MV-4-11 (cell line): ENCODE results near the gene TNFAIP8L2.
A peak's percentile ranks its signal among the peaks of the same experiment; 100 is the strongest.
"Not testable (repeated sequence)": the region's sequence is repeated elsewhere in the genome, so short reads cannot be mapped to it uniquely, and the experiment has no call there.

Source experiments
- DNase-seq: peaks from one replicate; lab custom pipeline; 2025; lab: John Stamatoyannopoulos, UW

TNFAIP8L2 gene

GRCh38 chr1:151146072-151146411, 10.4 kb upstream of the TNFAIP8L2 start:
- no peak for DNase-seq

- peak; percentile 72 for DNase-seq
Observed at GRCh38 chr1:151146412-151147131, 9.9 kb upstream of the TNFAIP8L2 start, which contains the start of gene SEMA6C. SEMA6C (minus strand) TSS chr1:151146631; CDS start chr1:151142621, 4,010 bp downstream.

DNA sequence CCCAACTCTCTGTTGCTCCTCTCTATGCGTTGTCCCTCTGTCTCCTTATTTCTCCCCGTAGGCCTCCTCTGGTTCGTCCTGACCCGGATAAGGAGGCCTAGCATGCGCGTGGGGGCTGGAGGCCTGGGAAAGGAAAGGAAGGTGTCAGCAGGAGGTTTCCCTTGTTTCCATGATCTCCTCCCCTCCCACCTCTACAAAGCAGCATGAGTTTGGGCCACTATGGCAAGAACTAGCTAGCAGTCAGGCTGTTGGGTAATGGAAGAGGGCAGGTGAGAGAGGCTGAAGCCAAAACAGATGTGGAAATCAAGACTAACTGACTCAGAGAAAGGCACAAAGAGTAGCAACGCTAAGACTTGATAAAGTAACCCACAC, 9.3 kb upstream of the TNFAIP8L2 start:
- DNase-seq: no peak

DNA sequence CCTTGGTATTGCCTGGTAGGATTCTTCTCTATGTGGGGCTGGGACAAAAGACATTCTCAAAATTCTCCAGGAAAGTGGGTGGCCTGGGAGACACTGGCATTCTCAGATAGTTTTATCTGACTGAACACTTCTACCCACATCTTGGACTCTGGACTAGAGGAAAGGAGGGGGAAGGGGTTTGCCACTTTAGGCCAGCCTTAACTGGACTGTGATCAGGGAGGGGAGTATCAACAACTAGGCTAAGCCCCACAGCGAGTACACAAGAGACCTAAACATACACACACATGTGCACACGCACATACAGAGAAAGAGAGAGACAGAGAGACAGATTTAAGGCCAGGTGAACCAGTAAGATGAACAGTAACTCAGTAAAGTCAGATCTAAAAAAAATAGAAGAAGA, 8.8 kb upstream of the TNFAIP8L2 start:
- no peak for DNase-seq

GRCh38 chr1:151157067-151157531, 650 bp downstream of the TNFAIP8L2 start:
- peak; percentile 93 for DNase-seq

GRCh38 chr1:151158326-151158725, 1.9 kb downstream of the TNFAIP8L2 start:
- peak; percentile 67 for DNase-seq

DNA sequence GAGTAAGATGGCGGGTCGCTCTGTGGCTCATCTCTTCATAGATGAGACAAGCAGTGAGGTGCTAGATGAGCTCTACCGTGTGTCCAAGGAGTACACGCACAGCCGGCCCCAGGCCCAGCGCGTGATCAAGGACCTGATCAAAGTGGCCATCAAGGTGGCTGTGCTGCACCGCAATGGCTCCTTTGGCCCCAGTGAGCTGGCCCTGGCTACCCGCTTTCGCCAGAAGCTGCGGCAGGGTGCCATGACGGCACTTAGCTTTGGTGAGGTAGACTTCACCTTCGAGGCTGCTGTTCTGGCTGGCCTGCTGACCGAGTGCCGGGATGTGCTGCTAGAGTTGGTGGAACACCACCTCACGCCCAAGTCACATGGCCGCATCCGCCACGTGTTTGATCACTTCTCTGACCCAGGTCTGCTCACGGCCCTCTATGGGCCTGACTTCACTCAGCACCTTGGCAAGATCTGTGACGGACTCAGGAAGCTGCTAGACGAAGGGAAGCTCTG, 2.4 kb downstream of the TNFAIP8L2 start:
- DNase-seq: peak; percentile 73

GRCh38 chr1:151159373-151159772, 2.9 kb downstream of the TNFAIP8L2 start:
- peak; percentile 77 for DNase-seq

DNA sequence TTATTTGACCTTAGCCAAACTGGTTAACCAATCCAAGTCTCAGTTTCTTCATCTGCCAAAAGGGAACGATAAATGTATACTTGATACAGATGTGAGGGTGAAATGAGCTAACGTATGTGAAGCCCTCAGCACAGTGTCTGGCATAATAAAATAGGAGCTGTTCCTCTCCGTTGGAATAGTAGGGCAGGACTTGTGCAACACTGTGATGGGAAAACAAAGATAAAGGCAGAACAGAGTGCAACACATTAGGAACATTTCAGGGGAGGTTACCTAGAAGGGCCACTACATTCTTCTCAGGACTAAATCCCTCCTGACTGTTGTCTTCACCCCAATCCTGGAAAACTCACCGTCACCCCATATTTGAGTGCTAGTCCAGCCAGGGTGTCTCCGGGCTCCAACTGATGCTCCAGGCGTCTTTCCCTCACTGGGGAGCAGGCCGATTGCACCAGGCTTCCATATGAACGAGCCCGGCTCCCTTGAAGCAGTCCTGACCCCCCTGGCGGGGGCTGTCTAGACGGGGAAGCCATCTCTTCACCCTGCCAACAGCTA, 8.4 kb downstream of the TNFAIP8L2 start:
- DNase-seq: no peak

DNA sequence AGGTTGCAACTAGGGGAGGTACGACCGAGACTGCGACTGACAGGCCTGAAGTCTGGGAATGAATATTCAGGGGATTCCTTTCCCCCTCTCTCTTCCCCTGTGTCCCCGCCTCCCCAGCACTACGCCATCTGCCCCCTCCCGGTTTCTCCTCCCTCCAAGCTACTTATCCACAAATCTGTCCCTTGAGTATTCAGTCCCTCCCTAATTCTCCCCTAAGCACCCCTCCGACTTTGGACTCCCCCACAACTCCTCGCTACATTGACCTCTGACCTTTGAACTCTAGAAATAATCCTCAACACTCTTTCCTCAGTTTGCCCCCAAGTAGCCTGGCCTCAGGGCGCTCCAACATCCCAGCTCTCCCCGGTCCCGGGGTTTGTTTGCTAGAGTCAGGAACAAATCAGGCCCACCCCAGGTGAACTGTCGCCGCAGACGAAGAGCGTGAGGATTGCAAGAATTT, 8.9 kb downstream of the TNFAIP8L2 start:
- no peak for DNase-seq

GRCh38 chr1:151165738-151166504, 9.5 kb downstream of the TNFAIP8L2 start, which contains the start of the genes LYSMD1 and SCNM1:
LYSMD1 (minus strand) TSS chr1:151165902; CDS start chr1:151165258, 644 bp downstream.
SCNM1 (plus strand) TSS chr1:151166144; CDS start chr1:151166153, 9 bp downstream.
- peak; percentile 99 for DNase-seq

GRCh38 chr1:151166505-151166956, 10.1 kb downstream of the TNFAIP8L2 start:
- peak; percentile 41 for DNase-seq

GRCh38 chr1:151167116-151167515, 10.7 kb downstream of the TNFAIP8L2 start:
- DNase-seq: no peak

DNA sequence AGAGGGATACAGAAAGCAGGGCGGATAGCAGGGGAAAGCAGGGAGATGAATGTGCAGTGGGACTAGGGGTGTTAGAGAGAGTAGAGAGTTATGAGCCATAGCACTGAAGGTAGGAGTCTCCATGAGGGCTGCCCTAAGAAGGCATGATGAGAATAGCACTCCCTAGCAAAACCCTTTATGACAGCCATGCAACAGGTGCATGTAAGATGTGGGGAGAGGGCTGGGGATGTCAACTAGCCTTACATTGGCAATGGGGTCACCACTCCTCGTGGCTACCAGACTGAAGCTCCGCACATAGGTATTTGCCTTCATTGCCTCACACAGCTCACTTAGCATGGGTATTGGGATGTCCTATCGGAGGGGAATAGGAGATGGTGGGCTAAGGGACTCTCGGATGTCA, 14.7 kb downstream of the TNFAIP8L2 start:
- DNase-seq: no peak

- no peak for DNase-seq
Observed at GRCh38 chr1:151175041-151175741, 18.7 kb downstream of the TNFAIP8L2 start.

- DNase-seq: peak; percentile 53
Observed at GRCh38 chr1:151175863-151176262, 19.4 kb downstream of the TNFAIP8L2 start, which contains the start of gene TMOD4. TMOD4 (minus strand) TSS chr1:151175981; CDS start chr1:151174875, 1,106 bp downstream.

- no peak for DNase-seq
Observed at GRCh38 chr1:151176514-151177045, 20.1 kb downstream of the TNFAIP8L2 start.

- DNase-seq: no peak
Observed at GRCh38 chr1:151184211-151184610, 27.8 kb downstream of the TNFAIP8L2 start.

- DNase-seq: no peak
Observed at GRCh38 chr1:151187205-151187604, 30.8 kb downstream of the TNFAIP8L2 start.

DNA sequence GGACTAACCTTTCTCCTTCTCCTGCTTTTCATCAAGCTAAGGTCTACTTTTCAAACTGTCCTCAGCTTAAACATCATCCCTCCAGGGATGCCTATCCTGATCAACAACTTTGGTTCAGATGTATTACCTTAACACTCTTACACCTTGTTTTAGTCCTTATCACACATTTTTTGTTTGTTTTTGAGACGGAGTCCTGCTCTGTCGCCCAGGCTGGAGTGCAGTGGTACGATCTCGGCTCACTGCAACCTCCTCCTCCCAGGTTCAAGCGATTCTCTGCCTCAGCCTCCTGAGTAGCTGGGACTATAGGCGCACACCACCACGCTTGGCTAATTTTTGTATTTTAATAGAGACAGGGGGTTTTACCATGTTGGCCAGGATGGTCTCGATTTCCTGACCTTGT, 32.2 kb downstream of the TNFAIP8L2 start:
- DNase-seq: not testable (repeated sequence)
